ENCODE results near the gene PSMB8.

GRCh38 chr6:32851025-32851424, 7.2 kb upstream of the PSMB8 start:
- TF ChIP-seq FOXP1 (CRISPR knock-in tag; IDR thresholded peaks at IDR 0.05; ENCODE audit: borderline replicate concordance) (no peak), JUN (CRISPR knock-in tag; IDR thresholded peaks at IDR 0.05) (no peak), NR3C1 (CRISPR knock-in tag; conservative IDR thresholded peaks at IDR 0.05; ENCODE audit: low read depth) (no peak), ZNF317 (CRISPR knock-in tag; IDR thresholded peaks at IDR 0.05; ENCODE audit: borderline replicate concordance, low read depth) (no peak)
- TF ChIP-seq, protein P1, sequence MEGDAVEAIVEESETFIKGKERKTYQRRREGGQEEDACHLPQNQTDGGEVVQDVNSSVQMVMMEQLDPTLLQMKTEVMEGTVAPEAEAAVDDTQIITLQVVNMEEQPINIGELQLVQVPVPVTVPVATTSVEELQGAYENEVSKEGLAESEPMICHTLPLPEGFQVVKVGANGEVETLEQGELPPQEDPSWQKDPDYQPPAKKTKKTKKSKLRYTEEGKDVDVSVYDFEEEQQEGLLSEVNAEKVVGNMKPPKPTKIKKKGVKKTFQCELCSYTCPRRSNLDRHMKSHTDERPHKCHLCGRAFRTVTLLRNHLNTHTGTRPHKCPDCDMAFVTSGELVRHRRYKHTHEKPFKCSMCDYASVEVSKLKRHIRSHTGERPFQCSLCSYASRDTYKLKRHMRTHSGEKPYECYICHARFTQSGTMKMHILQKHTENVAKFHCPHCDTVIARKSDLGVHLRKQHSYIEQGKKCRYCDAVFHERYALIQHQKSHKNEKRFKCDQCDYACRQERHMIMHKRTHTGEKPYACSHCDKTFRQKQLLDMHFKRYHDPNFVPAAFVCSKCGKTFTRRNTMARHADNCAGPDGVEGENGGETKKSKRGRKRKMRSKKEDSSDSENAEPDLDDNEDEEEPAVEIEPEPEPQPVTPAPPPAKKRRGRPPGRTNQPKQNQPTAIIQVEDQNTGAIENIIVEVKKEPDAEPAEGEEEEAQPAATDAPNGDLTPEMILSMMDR (IDR thresholded peaks at IDR 0.05) = no peak
